HepG2 (cell line): ENCODE results near the gene ANKRD42. TPM values are rescaled to one million over a fixed set of nuclear protein-coding genes. Genes with fewer than 3 reads are reported as not detected.

Experiments used
- ATAC-seq: fragments of 200-7000 bp; cut with Tn5 transposase; 3 replicates; pipeline ENCODE4 v1.9.1; 2020; ENCODE audit warnings: mild to moderate bottlenecking, moderate library complexity
- BruUV-seq: library from RNA; stranded (reverse); fragments of 400-500 nt; replicated peaks from 2 replicates; lab custom pipeline; 2021; lab: Mats Ljungman, UMichigan
- CTCF ChIA-PET: fragments of 300-600 bp; formaldehyde crosslinking; extraction: SDS; loops from one replicate; lab custom pipeline; 2021; ENCODE audit warnings: low total read pairs, inconsistent platforms, low intra/inter-chr PET ratio; lab: Yijun Ruan, JAX
- POLR2A ChIA-PET: fragments of 350-600 bp; sonication (Branson Sonifier 250); formaldehyde crosslinking; loops from one replicate; lab custom pipeline; 2020; ENCODE audit warnings: antibody characterized with exemption, inconsistent platforms; lab: Yijun Ruan, JAX
- DNase-seq: peaks from one replicate; pipeline ENCODE4 v3.0.0-alpha.2; 2015; ENCODE audit warnings: low spot score
- FAIRE-seq: peaks from 3 replicates; lab custom pipeline; 2011; peaks lifted over from hg19 to GRCh38; lab: Jason Lieb, UNC
- H2AFZ ChIP-seq: one replicate; pipeline ENCODE4 v1.6.1; 2011; ENCODE audit warnings: low read length, inconsistent platforms
- H3K27ac ChIP-seq: fragments of 300-600 bp; 3 replicates; pipeline ENCODE4 v1.8.0; 2011; ENCODE audit warnings: mixed run types, mild to moderate bottlenecking, mixed read lengths, low read length, inconsistent platforms; ENCODE audit not compliant: insufficient read depth; ENCODE audit errors: extremely low read length
- H3K27me3 ChIP-seq, 2 experiments: fragments of 200-600 bp in 1 of 2; 2 replicates in 1 of 2; 3 replicates in 1 of 2; pipeline versions ENCODE4 v1.6.0 to v1.8.0; 2011; ENCODE audit warnings: low read length in 2 of 2, mild to moderate bottlenecking in 2 of 2, moderate library complexity in 2 of 2, inconsistent platforms in 1 of 2; ENCODE audit not compliant: insufficient read depth in 2 of 2, control insufficient read depth in 1 of 2
- H3K36me3 ChIP-seq, 2 experiments: fragments of 200-600 bp in 1 of 2; replicated peaks in 1 of 2; 2 replicates in 1 of 2; 3 replicates in 1 of 2; pipeline versions ENCODE4 v1.5.1 to v1.8.0; 2011; ENCODE audit warnings: low read length in 2 of 2, inconsistent platforms in 1 of 2; ENCODE audit not compliant: insufficient read depth in 2 of 2, control insufficient read depth in 1 of 2
- H3K4me1 ChIP-seq: 2 replicates; pipeline ENCODE4 v1.5.1; 2012; ENCODE audit warnings: low read length, inconsistent platforms; ENCODE audit not compliant: insufficient read depth
- H3K4me2 ChIP-seq: 2 replicates; pipeline ENCODE4 v1.6.0; 2011; ENCODE audit warnings: low read depth, low read length, inconsistent platforms
- H3K4me3 ChIP-seq, 3 experiments: fragments of 200-600 bp in 1 of 3; sonication (generic), shearing (Covaris generic) in 1 of 3; replicated peaks in 1 of 3; 2 replicates each; pipeline ENCODE4 v1.5.1; 2011 to 2016; ENCODE audit warnings: low read length in 3 of 3, inconsistent platforms in 2 of 3, low read depth in 2 of 3, mild to moderate bottlenecking in 2 of 3, control low read depth in 1 of 3, mixed read lengths in 1 of 3; ENCODE audit not compliant: insufficient read depth in 1 of 3
- H3K79me2 ChIP-seq: one replicate; pipeline ENCODE4 v1.6.1; 2011; ENCODE audit warnings: low read length, inconsistent platforms; ENCODE audit not compliant: insufficient read depth
- H3K9ac ChIP-seq: 2 replicates; pipeline ENCODE4 v1.6.0; 2011; ENCODE audit warnings: mild to moderate bottlenecking, low read depth, low read length, inconsistent platforms; ENCODE audit not compliant: insufficient read depth
- H3K9me3 ChIP-seq: 2 replicates; pipeline ENCODE4 v1.5.1; 2012; ENCODE audit warnings: mild to moderate bottlenecking, low read length
- H4K20me1 ChIP-seq: 2 replicates; pipeline ENCODE4 v1.6.0; 2011; ENCODE audit warnings: inconsistent platforms, mild to moderate bottlenecking, low read length, moderate library complexity; ENCODE audit not compliant: insufficient read depth
- ATAD3A ChIP-seq: sonication (generic); formaldehyde crosslinking; IDR thresholded peaks from 2 replicates; pipeline ENCODE4 v1.4.0; 2020; ENCODE audit warnings: missing genetic modification reagents
- IKZF1 ChIP-seq: fragments of 450-650 bp; IDR thresholded peaks from 2 replicates; pipeline ENCODE4 v1.7.1; 2016
- KAT8 ChIP-seq: IDR thresholded peaks from 2 replicates; pipeline ENCODE4 v1.6.1; 2016; ENCODE audit warnings: missing genetic modification reagents, missing compliant biosample characterization
- MIER2 ChIP-seq: IDR thresholded peaks from 2 replicates; pipeline ENCODE4 v1.6.1; 2016; ENCODE audit warnings: missing biosample characterization, missing genetic modification reagents
- MIER3 ChIP-seq: IDR thresholded peaks from 2 replicates; pipeline ENCODE4 v1.6.1; 2016; ENCODE audit warnings: missing compliant biosample characterization, borderline replicate concordance
- MXD1 ChIP-seq: sonication (generic); formaldehyde crosslinking; IDR thresholded peaks from 2 replicates; pipeline ENCODE4 v1.4.0; 2020; ENCODE audit warnings: mild to moderate bottlenecking, missing genetic modification reagents
- NR0B2 ChIP-seq: sonication (generic); formaldehyde crosslinking; IDR thresholded peaks from 2 replicates; pipeline ENCODE4 v1.4.0; 2020; ENCODE audit warnings: mild to moderate bottlenecking, missing genetic modification reagents
- RNF2 ChIP-seq: fragments of 450-650 bp; conservative IDR thresholded peaks from 2 replicates; pipeline ENCODE4 v1.6.1; 2016; ENCODE audit warnings: low read depth
- SNRNP70 ChIP-seq: fragments of 200-400 bp; formaldehyde crosslinking; IDR thresholded peaks from 2 replicates; pipeline ENCODE4 v1.6.1; 2017; ENCODE audit warnings: mild to moderate bottlenecking, low read depth, low read length, moderate library complexity
- SP5 ChIP-seq: IDR thresholded peaks from 2 replicates; pipeline ENCODE4 v1.6.1; 2016; ENCODE audit warnings: low read depth, borderline replicate concordance
- TCF7L2 ChIP-seq: IDR thresholded peaks from 2 replicates; pipeline ENCODE4 v1.6.1; 2011; ENCODE audit warnings: mild to moderate bottlenecking, low read depth, low read length, moderate library complexity
- ZNF282 ChIP-seq: fragments of 450-650 bp; IDR thresholded peaks from 2 replicates; pipeline ENCODE4 v1.6.1; 2018; ENCODE audit not compliant: partially characterized antibody
- ZNF510 ChIP-seq: sonication (generic); formaldehyde crosslinking; IDR thresholded peaks from 2 replicates; pipeline ENCODE4 v1.4.0; 2020; ENCODE audit warnings: low read depth, mild to moderate bottlenecking, missing genetic modification reagents
- ZNF530 ChIP-seq: sonication (generic); formaldehyde crosslinking; IDR thresholded peaks from 2 replicates; pipeline ENCODE4 v1.5.0; 2020; ENCODE audit warnings: low read depth, mild to moderate bottlenecking, missing genetic modification reagents
- ZNF562 ChIP-seq: sonication (generic); formaldehyde crosslinking; IDR thresholded peaks from 2 replicates; pipeline ENCODE4 v1.8.0; 2022; ENCODE audit warnings: missing genetic modification reagents, borderline replicate concordance
- WGBS: methylation state at CpG from one replicate; pipeline ENCODE4 v1.1.6; 2017; ENCODE audit warnings: low lambda C conversion rate; 5-methylcytosine and 5-hydroxymethylcytosine counted together
- in situ Hi-C: cut with HindIII; loops from 2 replicates; pipeline ENCODE4 v1.10.0; 2017; ENCODE audit warnings: low pct_unique_long_range_greater_than_20kb; ENCODE audit not compliant: extremely low pct_ligation_motif_present
- intact Hi-C: fragments of 100-400 bp; cut with micrococcal nuclease; formaldehyde crosslinking; loops from one replicate; pipeline ENCODE4 v1.10.0; 2022; ENCODE audit not compliant: unreplicated experiment
- polyA plus RNA-seq, 8 experiments: library from polyadenylated mRNA; depleted of rRNA in 3 of 8; stranded (reverse) in 7 of 8; unstranded in 1 of 8; fragments of >200 nt; fragmentation: Illumina TruSeq in 4 of 8; extraction: Trizol in 4 of 8; gene quantifications; 2 replicates each; pipeline versions ENCODE4 v1.2.1 to v1.2.3, GENCODE V29; 2011 to 2016; ENCODE audit warnings: low read depth in 4 of 8, missing spikeins in 1 of 8, mixed read lengths in 1 of 8; ENCODE audit not compliant: insufficient read depth in 1 of 8
- total RNA-seq, 5 experiments: library from RNA; depleted of rRNA; stranded (reverse); fragments of >200 nt; fragmentation: Illumina TruSeq; extraction: Trizol; gene quantifications; 2 replicates each; pipeline ENCODE4 v1.2.3, GENCODE V29; 2016; ENCODE audit warnings: low read depth in 1 of 5
- TF ChIP-seq, protein P1 (sequence below): sonication (generic); formaldehyde crosslinking; IDR thresholded peaks from 2 replicates; pipeline ENCODE4 v1.4.0; 2020; ENCODE audit warnings: missing genetic modification reagents, mild to moderate bottlenecking, borderline replicate concordance

Gene ANKRD42
- total and polyA plus RNA-seq, 2 of the 13 experiments (the other 11 are each of a cell fraction or from before 2014, with no cell fraction given): 2.2 to 3.7 TPM

DNA sequence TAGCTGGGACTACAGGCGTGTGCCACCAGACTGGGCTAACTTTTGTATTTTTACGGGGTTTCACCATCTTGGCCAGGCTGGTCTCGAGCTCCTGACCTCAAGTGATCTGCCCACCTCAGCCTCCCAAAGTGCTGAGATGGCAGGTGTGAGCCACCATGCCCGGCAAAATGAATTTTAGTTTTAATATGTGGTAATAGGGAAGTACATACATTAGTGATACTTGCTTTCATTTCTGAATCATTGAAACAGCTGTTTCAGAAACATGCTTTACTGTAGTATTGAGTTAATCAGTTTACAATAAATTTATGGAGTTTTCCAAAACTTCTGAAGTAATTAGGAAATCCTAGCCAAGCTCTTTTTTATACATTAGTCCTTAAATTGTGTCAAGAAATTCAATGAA, 21.0 kb upstream of the ANKRD42 start:
- H3K79me2 ChIP-seq: peaks cover 44% of the 10 kb centered on the region
- no TSS peak for BruUV-seq
- H2AFZ ChIP-seq: no peak overlapping the region
- no peak overlapping the region for H3K27ac ChIP-seq
- intact Hi-C loops: no loop called here
- 100% methylated on average over 4 of the region's 4 CpGs for WGBS
- in situ Hi-C loops: no loop called here
- ChIA-PET CTCF (no interaction called here), POLR2A (interaction anchor here (1.6 kb wide), 1 partner anchor 79 kb away, joined by 5 read pairs; no protein-coding TSS in a partner anchor)
- ATAC-seq (no peak), FAIRE-seq (no peak), DNase-seq (no peak)
- TF ChIP-seq SP5 (CRISPR knock-in tag) (no peak), MIER2 (no peak), MXD1 (CRISPR knock-in tag) (no peak), MIER3 (CRISPR knock-in tag) (no peak), SNRNP70 (no peak), ZNF530 (CRISPR knock-in tag) (no peak), RNF2 (no peak), KAT8 (CRISPR knock-in tag) (no peak), TCF7L2 (no peak), ZNF282 (no peak), NR0B2 (CRISPR knock-in tag) (no peak), ZNF562 (CRISPR knock-in tag) (no peak), IKZF1 (no peak), ZNF510 (no peak), ATAD3A (no peak)
- TF ChIP-seq, protein P1, sequence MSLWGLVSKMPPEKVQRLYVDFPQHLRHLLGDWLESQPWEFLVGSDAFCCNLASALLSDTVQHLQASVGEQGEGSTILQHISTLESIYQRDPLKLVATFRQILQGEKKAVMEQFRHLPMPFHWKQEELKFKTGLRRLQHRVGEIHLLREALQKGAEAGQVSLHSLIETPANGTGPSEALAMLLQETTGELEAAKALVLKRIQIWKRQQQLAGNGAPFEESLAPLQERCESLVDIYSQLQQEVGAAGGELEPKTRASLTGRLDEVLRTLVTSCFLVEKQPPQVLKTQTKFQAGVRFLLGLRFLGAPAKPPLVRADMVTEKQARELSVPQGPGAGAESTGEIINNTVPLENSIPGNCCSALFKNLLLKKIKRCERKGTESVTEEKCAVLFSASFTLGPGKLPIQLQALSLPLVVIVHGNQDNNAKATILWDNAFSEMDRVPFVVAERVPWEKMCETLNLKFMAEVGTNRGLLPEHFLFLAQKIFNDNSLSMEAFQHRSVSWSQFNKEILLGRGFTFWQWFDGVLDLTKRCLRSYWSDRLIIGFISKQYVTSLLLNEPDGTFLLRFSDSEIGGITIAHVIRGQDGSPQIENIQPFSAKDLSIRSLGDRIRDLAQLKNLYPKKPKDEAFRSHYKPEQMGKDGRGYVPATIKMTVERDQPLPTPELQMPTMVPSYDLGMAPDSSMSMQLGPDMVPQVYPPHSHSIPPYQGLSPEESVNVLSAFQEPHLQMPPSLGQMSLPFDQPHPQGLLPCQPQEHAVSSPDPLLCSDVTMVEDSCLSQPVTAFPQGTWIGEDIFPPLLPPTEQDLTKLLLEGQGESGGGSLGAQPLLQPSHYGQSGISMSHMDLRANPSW (CRISPR knock-in tag): no peak
- H3K9ac ChIP-seq: no peak overlapping the region
- H4K20me1 ChIP-seq: no peaks in the 10 kb centered on the region; the same call in 1 of the 2 replicates
- no peaks in the 10 kb centered on the region for H3K9me3 ChIP-seq
- H3K4me1 ChIP-seq: peaks cover 29% of the 10 kb centered on the region; the same call in 1 of the 2 replicates
- no peak overlapping the region for H3K4me2 ChIP-seq
- peaks cover 15 to 39% of the 10 kb centered on the region in 2 experiments for H3K36me3 ChIP-seq
- no peaks in the 10 kb centered on the region for H3K27me3 ChIP-seq
- no peak overlapping the region for H3K4me3 ChIP-seq
